GM18508 (cell line): Measurements from ENCODE around the gene GSTM1.
"Not testable (repeated sequence)": the region's sequence is repeated elsewhere in the genome, so short reads cannot be mapped to it uniquely, and the experiment has no call there.

ENCODE experiments used
- ATAC-seq: cut with Tn5 transposase; IDR thresholded peaks from one replicate; pipeline ENCODE4 v1.9.1; 2021; ENCODE audit warnings: moderate number of reproducible peaks; ENCODE audit not compliant: insufficient read depth, unreplicated experiment

GSTM1 gene

DNA sequence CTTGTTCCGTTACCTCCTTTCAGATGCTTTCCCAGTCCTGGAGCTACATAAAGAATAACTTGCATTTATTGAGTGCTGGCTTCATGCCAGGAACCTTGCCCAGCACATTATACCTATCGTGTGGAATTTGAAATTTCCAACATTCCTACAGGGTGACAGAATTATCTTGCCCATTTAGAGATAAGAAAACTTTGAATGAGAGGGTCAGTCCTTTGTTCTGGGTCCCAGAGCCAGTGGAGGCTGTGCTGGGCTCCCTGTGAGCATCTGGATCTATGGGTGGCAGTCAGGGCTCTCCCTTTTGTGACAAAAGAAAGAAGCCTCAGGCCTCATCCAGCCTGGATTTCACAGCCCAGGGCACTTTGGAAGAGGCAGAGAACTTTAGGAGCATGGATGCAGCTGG lies 28.5 kb upstream of the GSTM1 start:
- ATAC-seq: no peak

DNA sequence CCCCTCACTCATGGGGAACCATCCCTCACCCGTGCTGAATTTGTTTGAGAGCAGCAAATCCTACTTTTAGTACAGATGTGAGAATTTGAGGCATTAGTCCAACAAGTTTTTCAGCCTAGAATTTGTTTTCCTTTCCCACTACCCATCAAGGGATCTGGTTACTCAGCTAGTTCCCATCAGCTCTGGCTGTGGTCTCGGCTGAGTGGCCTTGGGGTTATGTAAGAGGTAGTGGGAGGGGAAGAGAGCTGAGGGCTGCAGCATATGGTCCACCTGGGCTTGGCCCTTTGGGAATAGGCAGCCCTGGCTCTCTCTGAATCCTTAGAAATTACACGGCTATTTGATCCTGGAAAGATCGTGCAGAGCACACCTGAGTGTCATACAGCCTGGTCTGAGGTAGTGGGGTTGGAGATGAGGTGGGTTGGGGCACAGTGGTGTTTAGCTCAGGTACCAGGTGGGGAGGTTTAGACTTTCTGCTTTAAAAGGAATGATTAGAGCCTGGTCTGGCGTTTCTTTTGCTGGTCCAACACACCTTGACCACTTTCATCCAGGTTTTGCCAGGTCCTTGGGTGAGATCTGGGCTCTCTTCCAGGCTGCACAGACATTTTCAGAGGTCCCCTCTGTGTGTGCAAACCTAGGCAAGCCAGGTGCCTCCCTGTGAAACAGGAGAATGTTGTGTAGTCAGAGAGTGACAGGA lies 27.5 kb upstream of the GSTM1 start:
- no peak for ATAC-seq

DNA sequence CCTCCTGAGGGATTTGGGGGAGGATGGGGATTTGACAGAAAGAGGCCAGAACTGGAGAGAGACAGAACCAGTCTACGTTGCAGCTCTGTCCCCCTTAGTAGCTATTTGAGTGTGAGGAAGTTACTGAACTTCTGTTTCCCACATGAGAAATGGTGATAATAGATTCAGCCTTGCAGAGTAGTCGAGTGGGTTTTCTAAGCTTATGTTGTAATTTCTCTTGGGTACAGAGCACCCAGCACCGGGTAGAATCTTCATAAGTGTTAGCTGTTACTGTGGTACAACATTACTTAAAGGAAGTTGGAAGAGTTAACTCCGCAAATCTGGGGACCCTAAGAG lies 27.0 kb upstream of the GSTM1 start:
- ATAC-seq: not testable (repeated sequence)

DNA sequence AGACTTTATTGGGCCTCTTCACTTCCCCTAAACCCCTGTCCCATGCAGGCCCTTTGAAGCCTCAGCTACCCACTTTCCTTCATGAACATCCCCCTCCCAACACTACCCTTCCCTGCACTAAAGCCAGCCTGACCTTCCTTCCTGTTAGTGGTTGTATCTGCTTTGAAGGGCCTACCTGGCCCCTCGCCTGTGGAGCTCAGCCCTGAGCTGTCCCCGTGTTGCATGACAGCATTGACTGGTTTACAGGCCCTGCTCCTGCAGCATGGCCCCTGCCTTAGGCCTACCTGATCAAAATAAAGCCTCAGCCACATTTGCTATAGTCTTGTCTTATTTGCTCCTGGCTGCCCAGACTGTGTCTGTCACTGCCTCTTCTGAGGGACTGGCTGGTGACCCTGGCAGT lies 26.2 kb upstream of the GSTM1 start:
- no peak for ATAC-seq

DNA sequence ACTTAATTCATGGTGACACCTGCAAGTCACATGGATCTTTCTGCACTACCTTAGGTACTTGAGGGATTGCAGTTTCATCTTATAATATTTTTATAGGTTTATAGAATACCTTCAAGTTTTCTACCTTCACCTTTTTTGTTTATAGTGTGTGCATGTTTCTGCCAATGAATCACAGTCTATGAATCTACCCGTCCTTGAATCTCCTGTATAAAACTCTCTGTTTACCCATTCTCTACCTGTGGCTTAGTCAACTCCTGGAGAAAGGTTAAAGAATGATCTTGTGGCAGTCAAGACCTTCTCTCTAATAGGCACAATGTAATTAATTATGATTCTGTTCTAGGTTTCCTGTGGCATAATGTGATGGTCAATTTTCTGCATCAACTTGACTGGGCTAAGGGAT lies 22.9 kb upstream of the GSTM1 start:
- ATAC-seq: no peak

DNA sequence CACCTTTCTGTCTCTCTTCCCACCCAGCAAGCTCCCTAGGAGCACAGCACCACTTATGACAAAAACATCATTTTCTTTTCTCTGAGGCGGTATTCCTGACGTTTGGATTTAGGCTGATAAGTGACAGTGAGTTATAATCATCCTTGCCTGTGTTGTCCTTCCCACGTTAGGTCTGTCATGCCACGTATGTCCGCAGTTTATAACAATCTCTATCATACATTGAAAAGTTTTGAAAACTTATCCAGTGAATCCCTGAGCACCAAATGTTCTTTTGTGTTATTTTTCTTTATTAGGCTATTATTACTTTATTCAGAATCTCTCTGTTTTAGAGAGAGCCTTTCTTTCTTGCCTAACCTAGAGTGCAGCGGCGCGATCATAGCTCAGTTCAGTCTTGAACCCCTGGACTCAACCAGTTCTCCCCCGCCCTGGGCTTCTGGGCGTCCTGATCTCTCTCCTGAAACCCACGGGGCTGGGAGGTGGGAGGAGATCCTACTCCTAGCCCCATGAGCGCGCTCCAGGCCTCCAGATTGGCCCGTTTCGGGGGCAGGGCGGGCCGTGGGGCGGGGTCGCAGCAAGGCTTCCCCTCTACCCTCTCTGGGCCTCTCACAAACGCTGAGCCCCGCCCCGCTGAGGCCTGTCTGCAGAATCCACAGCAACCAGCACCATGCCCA lies 20.0 kb upstream of the GSTM1 start, which contains the start of gene GSTM2:
TSS of gene GSTM2 (plus strand) at position 606 of the 671 bp plus-strand sequence. CDS start at position 665, 59 bp downstream.
- no peak for ATAC-seq

DNA sequence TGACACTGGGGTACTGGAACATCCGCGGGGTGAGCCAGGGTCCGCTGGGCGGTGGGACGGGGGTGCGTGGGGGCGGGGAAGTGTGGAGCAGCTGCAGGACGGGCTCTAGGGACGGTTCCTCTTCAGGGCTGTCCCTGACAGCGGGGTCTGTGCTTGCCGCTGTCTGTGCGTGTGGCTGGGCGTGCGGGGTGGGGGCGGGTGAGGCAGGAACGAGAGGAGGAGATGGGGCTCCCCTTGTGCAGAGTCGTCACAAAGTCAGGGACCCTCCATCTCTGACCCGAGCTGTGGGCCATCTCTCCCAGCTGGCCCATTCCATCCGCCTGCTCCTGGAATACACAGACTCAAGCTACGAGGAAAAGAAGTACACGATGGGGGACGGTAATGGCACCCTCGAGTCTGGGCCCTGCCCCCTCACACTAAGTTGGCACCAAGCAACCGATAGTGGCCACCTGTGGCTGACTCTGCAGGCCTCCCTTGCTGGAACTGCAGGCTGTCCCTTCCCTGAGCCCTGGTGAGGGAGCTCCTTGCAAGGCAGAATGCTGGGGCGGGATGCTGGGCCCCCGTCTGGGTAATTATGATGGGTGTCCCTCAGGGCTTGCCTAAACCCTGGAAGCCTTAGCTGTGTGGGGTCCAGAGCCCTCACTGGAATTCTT lies 19.4 kb upstream of the GSTM1 start:
- no peak for ATAC-seq

DNA sequence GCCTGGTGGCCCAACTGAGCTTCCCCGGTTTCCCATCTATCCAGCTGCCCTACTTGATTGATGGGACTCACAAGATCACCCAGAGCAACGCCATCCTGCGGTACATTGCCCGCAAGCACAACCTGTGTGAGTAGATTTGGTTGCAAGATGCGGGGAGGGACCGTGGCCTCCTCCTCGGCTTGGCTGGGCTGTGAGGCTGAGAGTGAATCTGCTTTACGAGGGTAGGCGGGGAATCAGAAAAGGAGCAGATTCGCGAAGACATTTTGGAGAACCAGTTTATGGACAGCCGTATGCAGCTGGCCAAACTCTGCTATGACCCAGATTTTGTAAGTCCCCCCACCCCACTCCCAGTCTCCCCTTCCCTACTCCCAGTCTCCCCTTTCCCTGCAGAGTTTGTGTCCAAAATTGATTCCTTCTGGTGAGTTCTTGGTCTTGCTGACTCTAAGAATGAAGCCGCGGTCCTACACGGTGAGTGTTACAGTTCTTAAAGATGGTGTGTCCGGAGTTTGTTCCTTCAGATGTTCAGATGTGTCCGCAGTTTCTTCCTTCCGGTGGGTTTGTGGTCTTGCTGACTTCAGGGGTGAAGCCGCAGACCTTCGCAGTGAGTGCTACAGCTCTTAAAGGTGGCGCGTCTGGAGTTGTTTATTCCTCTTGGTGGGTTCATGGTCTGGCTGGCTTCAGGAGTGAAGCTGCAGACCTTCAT lies 18.2 kb upstream of the GSTM1 start:
- ATAC-seq: no peak

DNA sequence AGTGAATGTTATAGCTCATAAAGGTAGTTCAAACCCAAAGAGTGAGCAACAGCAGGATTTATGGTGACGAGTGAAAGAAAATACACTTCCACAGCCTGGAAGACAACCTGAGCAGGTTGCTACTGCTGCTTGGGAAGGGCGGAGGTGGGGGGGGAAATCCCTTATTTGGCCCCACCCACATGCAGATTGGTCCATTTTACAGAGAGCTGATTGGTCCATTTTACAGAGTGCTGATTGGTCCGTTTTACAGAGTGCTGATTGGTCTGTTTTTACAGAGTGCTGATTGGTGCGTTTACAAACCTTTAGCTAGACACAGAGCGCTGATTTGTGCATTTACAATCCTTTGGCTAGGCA lies 17.7 kb upstream of the GSTM1 start:
- ATAC-seq: not testable (repeated sequence)

DNA sequence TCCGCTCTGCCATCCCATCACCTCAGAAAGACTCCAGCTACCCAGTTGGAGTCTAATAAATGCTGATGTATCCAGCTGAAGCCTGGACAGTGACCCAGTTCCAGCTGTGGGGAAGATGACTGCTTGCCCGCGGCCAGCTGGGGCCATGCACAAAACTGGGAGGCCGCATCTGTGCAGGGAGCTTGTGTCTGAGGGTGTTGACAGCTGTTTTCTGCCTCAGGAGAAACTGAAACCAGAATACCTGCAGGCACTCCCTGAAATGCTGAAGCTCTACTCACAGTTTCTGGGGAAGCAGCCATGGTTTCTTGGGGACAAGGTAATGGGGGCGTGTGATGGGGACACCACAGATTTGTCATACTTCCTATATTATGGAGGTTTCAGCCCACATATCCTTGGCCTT lies 16.6 kb upstream of the GSTM1 start:
- ATAC-seq: no peak

DNA sequence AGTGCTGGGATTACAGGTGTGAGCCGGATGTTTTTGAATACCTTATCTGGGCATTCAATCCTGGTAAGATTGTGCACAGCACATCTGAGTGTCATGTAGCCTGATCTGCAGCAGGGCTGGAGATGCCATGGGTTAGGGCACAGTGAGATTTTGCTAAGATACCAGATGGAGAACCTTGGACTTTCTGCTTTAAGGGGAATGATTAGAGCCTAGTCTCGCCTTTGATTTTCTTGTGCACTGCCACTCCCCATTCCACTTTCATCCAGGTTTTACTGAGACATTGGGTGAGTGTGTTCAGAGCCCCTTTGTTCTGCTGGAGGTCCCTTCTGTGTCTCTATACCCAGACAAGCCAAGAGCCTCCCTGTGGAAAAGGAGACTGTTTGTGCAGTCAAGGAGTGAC lies 13.8 kb upstream of the GSTM1 start:
- ATAC-seq: not testable (repeated sequence)

DNA sequence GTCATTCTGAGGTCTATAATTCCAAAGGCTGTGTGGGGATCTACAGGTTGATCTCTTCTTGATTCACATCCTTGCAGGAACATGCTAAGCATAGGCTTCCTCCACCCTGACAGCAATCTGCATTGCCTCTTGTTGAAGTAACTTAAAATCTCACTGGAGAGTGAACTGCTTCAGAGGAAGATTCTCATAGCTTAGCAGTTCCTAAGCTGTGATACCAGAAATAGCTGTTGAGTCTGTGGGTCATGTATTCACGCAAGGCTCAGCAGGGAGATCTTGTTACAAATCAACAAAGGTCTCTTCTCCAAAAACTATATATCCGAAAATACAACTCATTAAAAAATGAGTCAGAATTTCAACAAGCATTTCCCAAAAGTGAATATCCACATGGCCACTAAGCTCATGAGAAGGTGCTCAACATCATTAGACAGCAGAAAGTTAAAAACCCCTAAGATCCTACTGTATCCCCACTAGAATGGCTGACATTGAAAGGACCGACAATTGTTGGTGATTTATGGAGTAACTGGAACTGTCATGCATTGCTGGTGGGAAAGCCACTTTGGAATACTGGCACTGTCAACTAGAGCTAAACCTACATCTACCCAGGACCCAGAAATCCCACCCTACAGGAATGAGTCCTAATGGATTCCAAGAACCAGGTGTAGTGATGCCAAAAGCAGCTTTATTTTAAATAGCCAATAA lies 10.8 kb upstream of the GSTM1 start:
- ATAC-seq: not testable (repeated sequence)

DNA sequence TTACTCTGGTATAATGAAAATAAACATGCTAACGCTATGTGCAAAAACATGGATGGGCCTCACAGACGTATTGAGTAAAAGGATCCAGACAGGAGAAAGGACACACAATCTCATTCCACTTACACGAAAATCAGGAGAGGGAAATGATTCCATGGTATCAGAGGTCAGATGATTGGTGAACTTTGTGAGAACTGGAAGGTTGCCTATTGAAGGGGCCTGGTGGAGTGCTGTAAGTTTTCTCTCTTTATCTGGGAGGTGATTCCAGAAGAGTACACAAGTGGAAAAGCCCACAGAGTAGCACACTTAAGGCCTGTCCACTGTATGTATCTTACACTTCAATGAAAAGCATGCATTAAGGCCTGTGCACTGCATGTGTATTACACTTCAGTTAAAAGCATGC lies 10.2 kb upstream of the GSTM1 start:
- no peak for ATAC-seq

DNA sequence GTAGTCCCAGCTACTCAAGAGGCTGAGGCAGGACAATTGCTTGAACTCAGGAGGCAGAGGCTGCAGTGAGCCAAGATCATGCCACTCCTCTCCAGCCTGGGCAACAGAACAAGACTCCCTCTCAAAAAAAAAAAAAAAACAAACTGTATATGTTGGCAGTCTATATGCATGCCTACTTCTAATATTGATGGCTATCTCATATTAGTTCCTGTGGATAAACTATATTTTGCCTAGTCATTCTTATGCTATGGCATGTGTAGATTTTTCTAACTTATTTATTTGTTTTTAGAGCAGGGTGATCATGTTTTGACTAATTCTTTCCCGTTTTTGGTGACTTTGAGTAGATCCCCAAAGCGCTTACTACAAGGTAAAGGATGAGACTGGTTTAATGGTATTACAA lies 9.0 kb upstream of the GSTM1 start:
- ATAC-seq: not testable (repeated sequence)

DNA sequence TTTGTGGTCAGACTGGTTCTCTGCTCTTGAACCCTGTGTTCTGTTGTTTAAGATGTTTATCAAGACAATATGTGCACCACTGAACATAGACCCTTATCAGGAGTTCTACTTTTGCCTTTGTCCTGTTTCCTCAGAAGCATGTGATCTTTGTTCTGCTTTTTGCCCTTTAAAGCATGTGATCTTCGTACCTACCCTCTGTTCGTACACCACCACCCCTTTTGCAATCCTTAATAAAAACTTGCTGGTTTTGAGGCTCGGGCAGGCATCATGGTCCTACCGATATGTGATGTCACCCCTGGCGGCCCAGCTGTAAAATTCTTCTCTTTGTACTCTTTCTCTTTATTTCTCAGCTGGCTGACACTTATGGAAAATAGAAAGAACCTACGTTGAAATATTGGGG lies 2.8 kb upstream of the GSTM1 start:
- not testable (repeated sequence) for ATAC-seq

DNA sequence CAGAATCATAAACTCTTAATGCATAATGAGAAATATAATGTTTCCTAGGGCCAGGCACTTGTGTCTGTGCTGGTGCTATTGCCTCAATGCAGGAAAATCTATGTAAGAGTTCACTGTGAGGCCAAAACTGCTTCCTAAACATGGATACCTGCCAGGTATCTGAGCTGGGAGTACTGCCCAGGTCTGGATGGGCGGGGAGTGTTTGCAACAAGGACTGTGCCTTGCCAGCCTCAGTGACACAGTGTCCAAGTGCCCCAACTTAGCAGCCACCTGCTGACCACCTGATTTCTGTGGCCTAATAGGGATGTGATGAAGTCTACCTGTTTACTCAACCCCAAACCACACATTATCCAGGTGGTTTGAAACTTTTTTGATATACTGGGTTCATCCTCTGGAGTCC lies 2.2 kb upstream of the GSTM1 start:
- not testable (repeated sequence) for ATAC-seq

DNA sequence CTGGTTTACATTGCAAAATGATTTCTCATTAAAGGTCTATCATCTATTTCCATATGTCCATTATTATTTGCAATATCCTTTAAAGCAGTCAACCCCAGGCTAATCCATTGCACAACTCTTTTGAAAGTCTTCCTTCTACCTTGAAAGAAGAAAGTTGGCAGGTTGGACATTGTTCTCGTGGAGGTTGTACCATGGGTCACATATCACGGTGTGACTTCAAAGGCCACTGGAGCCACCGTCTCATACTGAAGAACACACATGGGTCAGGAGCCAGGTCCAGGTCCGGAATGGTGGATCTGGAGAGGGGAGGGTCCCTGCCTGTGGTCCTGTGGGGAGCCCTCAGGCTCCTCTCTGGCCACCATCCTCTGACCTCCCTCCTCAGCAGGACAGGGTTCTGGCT lies 1.7 kb upstream of the GSTM1 start:
- ATAC-seq: not testable (repeated sequence)

DNA sequence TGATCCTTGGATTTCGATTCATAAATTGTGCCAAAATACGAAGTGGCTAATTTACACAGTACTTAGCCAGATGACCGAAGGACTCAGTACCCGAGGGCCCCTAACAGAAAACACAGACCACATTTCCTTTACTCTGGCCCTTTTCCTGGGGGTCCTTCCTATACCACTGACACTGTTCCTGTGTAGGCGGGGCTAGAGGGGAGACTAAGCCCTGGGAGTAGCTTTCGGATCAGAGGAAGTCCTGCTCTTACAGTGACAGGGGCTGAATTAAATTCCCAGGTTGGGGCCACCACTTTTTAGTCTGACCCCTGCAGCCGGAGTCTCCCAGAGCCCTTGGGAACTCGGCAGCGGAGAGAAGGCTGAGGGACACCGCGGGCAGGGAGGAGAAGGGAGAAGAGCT lies 508 bp upstream of the GSTM1 start:
- ATAC-seq: not testable (repeated sequence)

DNA sequence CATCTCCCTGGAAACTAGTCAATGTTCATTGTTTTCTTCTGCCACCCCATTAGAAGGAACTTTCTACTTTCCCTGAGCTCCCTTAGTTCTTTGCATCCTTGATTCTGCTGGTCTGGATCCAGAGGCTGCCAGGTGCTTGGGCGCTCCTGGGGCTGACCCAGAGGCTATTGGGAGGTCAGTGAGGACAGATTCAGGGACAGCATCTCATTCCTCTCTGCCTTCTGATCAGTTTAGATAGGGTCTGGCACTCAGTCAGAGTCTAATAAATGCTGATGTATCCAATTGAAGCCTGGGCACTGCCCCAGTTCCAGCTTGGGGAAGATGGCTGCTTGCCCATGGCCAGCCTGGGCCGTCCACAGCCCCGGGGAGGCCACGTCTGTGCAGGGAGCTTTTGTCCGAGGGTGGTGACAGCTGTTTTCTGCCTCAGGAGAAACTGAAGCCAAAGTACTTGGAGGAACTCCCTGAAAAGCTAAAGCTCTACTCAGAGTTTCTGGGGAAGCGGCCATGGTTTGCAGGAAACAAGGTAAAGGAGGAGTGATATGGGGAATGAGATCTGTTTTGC lies 2.3 kb downstream of the GSTM1 start:
- no peak for ATAC-seq

DNA sequence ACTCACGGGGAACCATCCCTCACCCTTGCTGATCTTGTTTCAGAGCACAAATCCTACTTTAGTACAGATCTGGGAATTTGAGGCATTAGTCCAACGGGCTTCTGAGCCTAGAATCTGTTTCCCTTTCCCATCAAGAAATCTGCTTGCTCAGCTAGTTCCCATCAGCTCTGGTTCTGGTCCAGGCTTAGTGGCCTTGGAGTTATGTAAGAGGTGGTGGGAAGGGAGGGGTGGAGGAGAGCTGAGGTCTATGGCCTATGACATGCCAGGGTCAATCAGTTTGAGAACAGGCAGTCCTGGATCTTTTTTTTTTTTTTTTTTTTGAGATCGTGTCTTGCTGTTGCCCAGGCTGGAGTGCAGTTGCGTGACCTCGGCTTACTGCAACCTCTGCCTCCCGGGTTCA lies 4.1 kb downstream of the GSTM1 start:
- ATAC-seq: no peak
